Panc1 (cell line): ENCODE results near the gene DSCAML1. TPM values are rescaled to one million over a fixed set of nuclear protein-coding genes. Genes with fewer than 3 reads are reported as not detected.

Experiments used
- ATAC-seq: fragments of 200-7000 bp; cut with Tn5 transposase; 2 replicates; pipeline ENCODE4 v1.9.1; 2020; ENCODE audit warnings: mild to moderate bottlenecking, moderate library complexity
- BruUV-seq: library from RNA; stranded (reverse); fragments of 400-500 nt; replicated peaks from 2 replicates; lab custom pipeline; 2021; lab: Mats Ljungman, UMichigan
- CTCF ChIA-PET: fragments of 300-600 bp; sonication (Branson Sonifier 250); formaldehyde crosslinking; loops from one replicate; lab custom pipeline; 2022; ENCODE audit warnings: antibody characterized with exemption; lab: Charles Lee
- POLR2A ChIA-PET: fragments of 300-600 bp; sonication (Branson Sonifier 250); formaldehyde crosslinking; loops from one replicate; lab custom pipeline; 2022; ENCODE audit warnings: antibody characterized with exemption; lab: Charles Lee
- DNase-seq: peaks from one replicate; pipeline ENCODE4 v3.0.0-alpha.2; 2010; ENCODE audit warnings: low read depth, low spot score
- H3K27ac ChIP-seq: 2 replicates; pipeline ENCODE4 v1.5.1; 2011; ENCODE audit warnings: mild to moderate bottlenecking, low read length, inconsistent platforms
- H3K27me3 ChIP-seq: fragments of 200-500 bp; sonication (Bioruptor generic); 2 replicates; pipeline ENCODE4 v1.6.0; 2014; ENCODE audit warnings: low read length, inconsistent platforms; ENCODE audit not compliant: control insufficient read depth, insufficient read depth
- H3K36me3 ChIP-seq: fragments of 200-500 bp; sonication (Bioruptor generic); 2 replicates; pipeline ENCODE4 v1.5.1; 2014; ENCODE audit warnings: inconsistent platforms, mild to moderate bottlenecking, low read length, moderate library complexity; ENCODE audit not compliant: control insufficient read depth, insufficient read depth
- H3K4me1 ChIP-seq: 2 replicates; pipeline ENCODE4 v1.5.1; 2011; ENCODE audit warnings: inconsistent platforms, mild to moderate bottlenecking, low read length, moderate library complexity; ENCODE audit not compliant: control insufficient read depth, insufficient read depth
- H3K4me3 ChIP-seq, 2 experiments: 2 replicates each; pipeline ENCODE4 v1.5.1; 2011 to 2012; ENCODE audit warnings: low read depth in 2 of 2, low read length in 2 of 2, mild to moderate bottlenecking in 2 of 2, inconsistent platforms in 1 of 2, moderate library complexity in 1 of 2
- H3K9me3 ChIP-seq: fragments of 200-500 bp; sonication (Bioruptor generic); 2 replicates; pipeline ENCODE4 v1.5.1; 2014; ENCODE audit warnings: low read depth, mild to moderate bottlenecking, inconsistent platforms, low read length, moderate library complexity; ENCODE audit not compliant: control insufficient read depth, insufficient read depth
- POLR2AphosphoS5 ChIP-seq: IDR thresholded peaks from 2 replicates; pipeline ENCODE4 v1.6.1; 2012; ENCODE audit warnings: mild to moderate bottlenecking, low read depth, low read length, moderate library complexity
- SIN3A ChIP-seq: IDR thresholded peaks from 2 replicates; pipeline ENCODE4 v1.6.1; 2012; ENCODE audit warnings: low read depth, mild to moderate bottlenecking, low read length, moderate library complexity, borderline replicate concordance; ENCODE audit not compliant: insufficient read depth
- TCF7L2 ChIP-seq: IDR thresholded peaks from 2 replicates; pipeline ENCODE4 v1.6.1; 2011; ENCODE audit warnings: mild to moderate bottlenecking, low read depth, low read length, inconsistent platforms
- in situ Hi-C: cut with HindIII; loops from 2 replicates; pipeline ENCODE4 v1.10.0; 2016; ENCODE audit warnings: low sequenced_read_pairs, low pct_unique_long_range_greater_than_20kb
- intact Hi-C: fragments of 100-400 bp; cut with micrococcal nuclease; formaldehyde crosslinking; loops from one replicate; pipeline ENCODE4 v1.10.0; 2022; ENCODE audit not compliant: unreplicated experiment
- total RNA-seq: library from RNA; stranded (reverse); gene quantifications from one replicate; pipeline ENCODE4 v1.2.1, GENCODE V29; 2021; ENCODE audit not compliant: unreplicated experiment
- TF ChIP-seq, protein P1 (sequence below), 2 experiments: IDR thresholded peaks; 2 replicates each; pipeline ENCODE4 v1.6.1; 2011 to 2012; ENCODE audit warnings: low read depth in 2 of 2, control low read depth in 1 of 2, low read length in 1 of 2, mild to moderate bottlenecking in 1 of 2, moderate library complexity in 1 of 2; ENCODE audit not compliant: insufficient read depth in 1 of 2
- TF ChIP-seq, protein P2 (sequence below): fragments of 450-650 bp; IDR thresholded peaks from 2 replicates; pipeline ENCODE4 v1.5.1; 2017; ENCODE audit warnings: mild to moderate bottlenecking

DSCAML1 gene
- total RNA-seq, 1 experiment from 2014 or later = 1.6 TPM

DNA sequence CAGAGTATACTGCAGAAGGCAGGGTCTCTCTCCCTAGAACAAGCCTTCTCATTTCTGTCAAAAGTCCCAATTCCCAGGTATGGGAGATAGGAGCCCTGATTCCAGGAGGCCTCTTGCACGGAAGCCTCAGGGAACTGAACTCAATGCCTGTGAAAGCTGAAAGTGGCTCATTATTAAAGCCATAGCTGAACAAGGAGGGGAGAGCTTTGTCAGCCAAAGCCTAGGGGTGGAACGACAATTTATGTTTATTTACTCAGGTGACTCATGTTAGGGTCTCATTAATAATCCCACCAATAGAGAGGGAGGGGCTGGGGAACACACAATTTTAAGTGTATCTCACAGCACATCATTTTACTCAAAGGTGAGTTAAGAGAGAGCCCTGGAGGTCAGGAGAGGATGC is 44.9 kb downstream of the DSCAML1 start:
- ChIA-PET POLR2A (no interaction called here), CTCF (no interaction called here)
- peaks cover 12% of the 10 kb centered on the region for H3K27me3 ChIP-seq
- H3K4me1 ChIP-seq = no peaks in the 10 kb centered on the region
- no TSS peak for BruUV-seq
- TF ChIP-seq TCF7L2 (no peak), POLR2AphosphoS5 (no peak), SIN3A (no peak)
- TF ChIP-seq, protein P1, sequence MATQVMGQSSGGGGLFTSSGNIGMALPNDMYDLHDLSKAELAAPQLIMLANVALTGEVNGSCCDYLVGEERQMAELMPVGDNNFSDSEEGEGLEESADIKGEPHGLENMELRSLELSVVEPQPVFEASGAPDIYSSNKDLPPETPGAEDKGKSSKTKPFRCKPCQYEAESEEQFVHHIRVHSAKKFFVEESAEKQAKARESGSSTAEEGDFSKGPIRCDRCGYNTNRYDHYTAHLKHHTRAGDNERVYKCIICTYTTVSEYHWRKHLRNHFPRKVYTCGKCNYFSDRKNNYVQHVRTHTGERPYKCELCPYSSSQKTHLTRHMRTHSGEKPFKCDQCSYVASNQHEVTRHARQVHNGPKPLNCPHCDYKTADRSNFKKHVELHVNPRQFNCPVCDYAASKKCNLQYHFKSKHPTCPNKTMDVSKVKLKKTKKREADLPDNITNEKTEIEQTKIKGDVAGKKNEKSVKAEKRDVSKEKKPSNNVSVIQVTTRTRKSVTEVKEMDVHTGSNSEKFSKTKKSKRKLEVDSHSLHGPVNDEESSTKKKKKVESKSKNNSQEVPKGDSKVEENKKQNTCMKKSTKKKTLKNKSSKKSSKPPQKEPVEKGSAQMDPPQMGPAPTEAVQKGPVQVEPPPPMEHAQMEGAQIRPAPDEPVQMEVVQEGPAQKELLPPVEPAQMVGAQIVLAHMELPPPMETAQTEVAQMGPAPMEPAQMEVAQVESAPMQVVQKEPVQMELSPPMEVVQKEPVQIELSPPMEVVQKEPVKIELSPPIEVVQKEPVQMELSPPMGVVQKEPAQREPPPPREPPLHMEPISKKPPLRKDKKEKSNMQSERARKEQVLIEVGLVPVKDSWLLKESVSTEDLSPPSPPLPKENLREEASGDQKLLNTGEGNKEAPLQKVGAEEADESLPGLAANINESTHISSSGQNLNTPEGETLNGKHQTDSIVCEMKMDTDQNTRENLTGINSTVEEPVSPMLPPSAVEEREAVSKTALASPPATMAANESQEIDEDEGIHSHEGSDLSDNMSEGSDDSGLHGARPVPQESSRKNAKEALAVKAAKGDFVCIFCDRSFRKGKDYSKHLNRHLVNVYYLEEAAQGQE (IDR thresholded peaks at IDR 0.05; ENCODE audit: insufficient read depth in 1 of 2, low read depth in 2 of 2, low read length in 1 of 2) = no peak
- TF ChIP-seq, protein P2, sequence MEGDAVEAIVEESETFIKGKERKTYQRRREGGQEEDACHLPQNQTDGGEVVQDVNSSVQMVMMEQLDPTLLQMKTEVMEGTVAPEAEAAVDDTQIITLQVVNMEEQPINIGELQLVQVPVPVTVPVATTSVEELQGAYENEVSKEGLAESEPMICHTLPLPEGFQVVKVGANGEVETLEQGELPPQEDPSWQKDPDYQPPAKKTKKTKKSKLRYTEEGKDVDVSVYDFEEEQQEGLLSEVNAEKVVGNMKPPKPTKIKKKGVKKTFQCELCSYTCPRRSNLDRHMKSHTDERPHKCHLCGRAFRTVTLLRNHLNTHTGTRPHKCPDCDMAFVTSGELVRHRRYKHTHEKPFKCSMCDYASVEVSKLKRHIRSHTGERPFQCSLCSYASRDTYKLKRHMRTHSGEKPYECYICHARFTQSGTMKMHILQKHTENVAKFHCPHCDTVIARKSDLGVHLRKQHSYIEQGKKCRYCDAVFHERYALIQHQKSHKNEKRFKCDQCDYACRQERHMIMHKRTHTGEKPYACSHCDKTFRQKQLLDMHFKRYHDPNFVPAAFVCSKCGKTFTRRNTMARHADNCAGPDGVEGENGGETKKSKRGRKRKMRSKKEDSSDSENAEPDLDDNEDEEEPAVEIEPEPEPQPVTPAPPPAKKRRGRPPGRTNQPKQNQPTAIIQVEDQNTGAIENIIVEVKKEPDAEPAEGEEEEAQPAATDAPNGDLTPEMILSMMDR = no peak
- ATAC-seq = no peak
- H3K4me3 ChIP-seq = no peak overlapping the region
- intact Hi-C loops = no loop called here
- DNase-seq = no peak
- in situ Hi-C loops = no loop called here
- H3K9me3 ChIP-seq = no peaks in the 10 kb centered on the region
- no peaks in the 10 kb centered on the region for H3K36me3 ChIP-seq
- H3K27ac ChIP-seq = no peak overlapping the region

DNA sequence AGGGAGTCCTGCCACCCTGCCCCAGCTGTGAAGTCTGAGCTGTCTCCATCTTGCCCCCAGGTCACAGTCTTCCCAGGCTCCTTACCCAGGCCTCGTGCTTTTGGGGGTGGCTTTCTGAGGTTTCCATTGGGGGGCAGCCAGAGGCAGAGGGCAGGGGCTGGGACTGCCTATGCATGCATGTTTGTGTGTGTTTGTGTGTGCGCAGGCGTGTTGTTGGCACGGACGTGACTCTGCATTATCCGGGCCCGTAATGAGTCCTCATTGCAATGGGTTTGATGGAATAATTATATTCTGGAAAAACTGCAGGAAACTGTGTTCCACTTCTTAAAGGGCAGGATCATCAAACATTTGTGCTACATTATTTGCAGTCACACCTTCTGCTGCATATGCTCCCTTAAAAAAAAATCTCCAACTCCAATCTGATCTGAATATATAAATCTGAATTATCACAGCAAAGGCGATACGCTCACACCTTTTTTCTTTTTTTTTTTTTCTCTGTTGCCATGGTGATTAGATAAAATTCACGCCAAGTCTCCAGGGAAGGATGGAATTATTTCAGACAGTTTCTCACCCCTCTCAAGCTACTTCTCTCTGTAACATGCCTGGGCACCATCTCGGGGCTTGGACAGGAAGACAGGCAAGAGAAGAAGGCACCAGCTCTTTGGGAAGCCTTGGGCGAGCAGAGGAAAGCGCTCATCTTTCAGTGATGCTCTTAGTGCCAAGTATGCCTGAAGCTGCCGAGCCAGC is 45.9 kb downstream of the DSCAML1 start:
- DNase-seq (no peak), ATAC-seq (no peak)
- in situ Hi-C loops (no loop called here), intact Hi-C loops (no loop called here)
- no peaks in the 10 kb centered on the region for H3K4me1 ChIP-seq
- no TSS peak for BruUV-seq
- no peaks in the 10 kb centered on the region for H3K9me3 ChIP-seq
- H3K27me3 ChIP-seq = peaks cover 5% of the 10 kb centered on the region
- no peak overlapping the region for H3K27ac ChIP-seq
- ChIA-PET POLR2A (no interaction called here), CTCF (no interaction called here)
- no peak overlapping the region for H3K4me3 ChIP-seq
- no peaks in the 10 kb centered on the region for H3K36me3 ChIP-seq
- TF ChIP-seq, protein P2 = no peak
- TF ChIP-seq TCF7L2 (no peak), POLR2AphosphoS5 (no peak), SIN3A (no peak)
- TF ChIP-seq, protein P1 (IDR thresholded peaks at IDR 0.05; ENCODE audit: insufficient read depth in 1 of 2, low read depth in 2 of 2, low read length in 1 of 2) = no peak
